Activated gamma-delta T cell treated with anti-CD3 and anti-CD28 coated beads, Interleukin-2, amount 50 U/mL, for 16 hours (primary cell): ENCODE results near the gene TLN1.

Experiments
- DNase-seq: peaks from one replicate; pipeline ENCODE4 v3.0.0-alpha.2; 2020; ENCODE audit warnings: low read depth

Gene TLN1

GRCh38 chr9:35729700-35730485, 2.1 kb downstream of the TLN1 start:
- DNase-seq, result no peak

- no peak for DNase-seq
Observed at GRCh38 chr9:35729101-35729500, 2.9 kb downstream of the TLN1 start.

GRCh38 chr9:35728041-35728971, 3.7 kb downstream of the TLN1 start:
- DNase-seq, result no peak

- DNase-seq, result no peak
Observed at GRCh38 chr9:35727676-35728040, 4.3 kb downstream of the TLN1 start.

DNA sequence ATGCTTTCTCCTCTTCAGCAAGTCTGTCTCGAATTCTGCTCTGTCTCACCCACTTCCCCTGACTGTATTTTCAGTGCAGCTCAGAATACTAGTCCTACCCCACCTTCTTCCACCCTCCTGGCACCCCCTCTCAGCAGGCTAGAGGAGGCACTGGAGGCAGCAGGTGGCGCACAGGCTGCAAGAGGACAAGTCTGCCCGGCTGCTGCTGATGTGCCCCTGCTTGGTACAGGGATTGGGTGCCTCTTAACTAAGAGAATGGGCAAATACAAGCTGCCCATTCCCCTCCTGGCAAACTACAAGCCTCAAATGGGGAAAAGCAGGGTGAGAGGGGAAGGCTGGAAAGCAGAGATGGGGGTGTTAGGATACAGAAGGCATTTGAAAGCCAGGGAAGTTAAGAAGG, 5.1 kb downstream of the TLN1 start:
- peak; percentile 26 for DNase-seq

DNA sequence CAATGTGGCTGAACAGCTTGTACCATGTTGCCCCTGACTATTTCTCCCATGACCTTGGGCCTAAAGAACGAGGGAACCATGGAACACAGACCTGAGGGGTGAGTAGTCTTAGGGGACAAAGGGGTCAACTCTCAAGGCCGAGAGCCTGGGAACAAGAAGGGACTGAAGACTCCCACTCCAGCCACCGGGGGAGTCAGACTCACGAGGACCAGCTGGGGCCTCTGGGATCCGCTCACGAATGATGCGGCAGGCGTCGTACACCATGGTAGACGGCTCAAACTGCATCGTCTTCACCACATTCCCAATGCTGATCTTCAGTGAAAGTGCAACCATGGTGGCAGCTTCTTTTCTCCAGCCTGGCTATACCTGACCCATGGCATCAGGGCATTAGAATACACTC, 6.6 kb downstream of the TLN1 start:
- DNase-seq, result no peak

DNA sequence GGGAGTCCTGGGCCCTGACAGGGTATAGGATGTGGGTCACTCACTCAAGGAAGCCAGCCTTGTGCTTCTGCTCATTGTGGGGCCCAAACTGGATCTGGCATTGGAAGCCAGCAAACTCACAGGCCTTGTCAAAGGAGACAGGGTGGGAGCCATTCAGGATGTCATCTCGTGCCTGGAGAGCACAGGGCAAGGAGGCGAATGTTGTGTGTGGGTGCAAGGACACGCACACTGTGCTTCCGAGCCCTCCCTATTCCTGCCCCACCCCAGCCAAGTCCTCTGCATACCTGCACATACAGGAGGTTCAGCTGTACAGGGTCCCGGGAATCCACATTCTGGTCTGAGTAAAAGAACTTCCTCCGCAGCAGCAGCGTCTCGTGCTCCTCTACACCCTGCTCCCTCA, 8.1 kb downstream of the TLN1 start:
- no peak for DNase-seq

- DNase-seq, result no peak
Observed at GRCh38 chr9:35723426-35723825, 8.6 kb downstream of the TLN1 start.

GRCh38 chr9:35719546-35719945, 12.4 kb downstream of the TLN1 start:
- no peak for DNase-seq

DNA sequence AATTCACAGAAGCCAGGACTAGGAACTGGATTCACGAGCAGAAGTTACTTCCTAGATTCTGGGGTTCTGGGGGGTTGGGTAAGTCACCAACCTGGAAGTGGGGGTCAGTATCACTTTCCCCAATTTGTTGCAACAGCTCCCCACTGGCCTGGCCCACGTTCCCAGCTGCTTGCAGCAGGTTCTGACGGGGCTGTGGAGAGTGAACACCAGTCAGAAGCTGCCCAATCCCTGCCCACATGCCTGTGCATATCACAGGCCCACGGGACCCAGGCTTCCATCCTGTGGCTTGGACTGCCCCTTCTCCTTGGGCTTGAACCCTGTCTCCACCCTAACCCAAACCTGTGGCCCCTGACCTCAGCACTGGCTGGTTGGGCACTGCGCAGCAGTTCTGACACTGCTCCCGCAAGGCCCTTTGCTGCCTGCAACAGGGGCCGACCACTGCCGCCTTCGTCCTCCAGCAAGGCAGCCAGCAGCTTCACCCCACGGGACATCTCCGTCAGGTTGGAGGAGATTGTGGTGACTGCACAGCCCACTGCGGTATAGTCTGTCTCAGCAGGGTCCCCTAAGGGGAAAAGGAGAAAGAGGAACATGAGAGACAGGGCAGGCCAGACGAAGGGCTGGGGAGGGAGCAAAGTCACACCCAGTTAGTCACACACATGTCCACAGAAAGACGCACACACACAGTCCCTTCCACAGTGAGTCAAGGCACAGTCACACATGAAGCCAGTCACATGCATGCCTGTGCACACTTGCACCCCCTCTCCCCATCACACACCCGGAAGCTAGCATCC, 13.1 kb downstream of the TLN1 start:
- DNase-seq, result no peak

DNA sequence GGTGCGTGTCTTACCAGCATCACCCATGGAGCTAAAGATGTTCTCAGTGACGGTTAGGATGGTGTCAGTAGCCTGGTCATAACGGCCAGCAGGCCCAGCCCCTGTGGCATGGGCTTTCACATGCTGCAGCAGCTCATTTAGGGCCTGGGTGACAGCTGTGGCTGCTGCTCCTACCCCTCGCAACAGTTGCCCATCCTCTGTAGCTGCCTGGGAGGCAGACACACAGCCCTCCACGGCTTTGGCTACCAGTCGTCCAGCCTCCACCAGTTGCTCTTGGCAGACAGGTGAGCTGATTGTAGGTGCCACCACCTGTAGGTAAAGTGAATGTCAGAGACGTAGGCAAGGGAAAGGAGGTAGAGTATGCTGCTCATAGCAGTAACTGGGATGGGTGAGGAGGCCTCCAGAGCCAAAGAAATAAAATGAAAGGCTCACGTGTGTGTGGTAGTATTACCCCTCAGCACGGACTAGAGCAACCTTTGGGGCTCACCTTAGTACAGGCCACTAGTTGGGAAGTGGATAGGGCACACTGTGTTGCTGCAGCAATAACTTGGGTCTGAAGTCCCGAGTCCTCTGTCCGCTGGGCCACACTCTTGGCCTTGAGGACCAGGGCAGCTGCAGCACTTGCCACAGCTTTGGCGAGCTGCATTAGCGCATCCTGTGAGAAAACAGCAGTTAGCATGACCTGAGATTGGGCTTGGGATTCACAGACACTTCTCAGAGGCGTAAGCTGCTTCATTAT, 14.7 kb downstream of the TLN1 start:
- no peak for DNase-seq

- no peak for DNase-seq
Observed at GRCh38 chr9:35716230-35716629, 15.8 kb downstream of the TLN1 start.

DNA sequence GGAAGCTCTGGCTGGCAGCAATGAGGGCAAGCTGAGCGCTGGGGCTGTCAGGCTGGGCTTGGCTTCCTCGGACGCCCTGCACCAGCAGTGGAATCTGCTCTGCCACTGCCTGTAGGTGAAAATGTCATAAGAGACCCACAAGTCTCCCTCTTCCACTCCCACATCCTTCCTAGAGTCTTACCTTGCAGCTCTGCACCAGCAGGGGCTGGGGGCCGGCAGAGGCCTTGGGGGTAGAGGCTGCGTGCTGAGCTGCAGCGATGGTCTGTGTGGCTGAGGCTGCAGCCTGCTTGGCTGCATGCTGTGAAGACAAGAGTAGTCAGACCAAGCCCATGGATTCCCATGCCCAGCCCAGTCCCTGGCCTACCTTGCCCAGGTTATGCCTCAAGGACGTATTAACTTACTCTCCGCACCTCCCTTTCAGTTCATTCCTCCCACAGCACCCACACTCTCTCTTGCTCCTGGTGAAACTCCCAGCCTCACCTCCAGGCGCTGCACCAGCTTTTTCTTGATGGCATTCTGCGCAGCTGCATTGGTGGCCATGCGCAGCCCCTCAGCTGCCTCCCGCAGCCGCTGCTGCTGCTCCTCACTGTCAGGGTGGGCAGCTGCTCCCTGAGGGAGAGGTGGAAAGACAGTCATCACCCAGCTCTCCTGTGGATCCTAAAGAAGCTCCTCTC, 17.3 kb downstream of the TLN1 start:
- no peak for DNase-seq

GRCh38 chr9:35714123-35714522, 17.9 kb downstream of the TLN1 start:
- no peak for DNase-seq

DNA sequence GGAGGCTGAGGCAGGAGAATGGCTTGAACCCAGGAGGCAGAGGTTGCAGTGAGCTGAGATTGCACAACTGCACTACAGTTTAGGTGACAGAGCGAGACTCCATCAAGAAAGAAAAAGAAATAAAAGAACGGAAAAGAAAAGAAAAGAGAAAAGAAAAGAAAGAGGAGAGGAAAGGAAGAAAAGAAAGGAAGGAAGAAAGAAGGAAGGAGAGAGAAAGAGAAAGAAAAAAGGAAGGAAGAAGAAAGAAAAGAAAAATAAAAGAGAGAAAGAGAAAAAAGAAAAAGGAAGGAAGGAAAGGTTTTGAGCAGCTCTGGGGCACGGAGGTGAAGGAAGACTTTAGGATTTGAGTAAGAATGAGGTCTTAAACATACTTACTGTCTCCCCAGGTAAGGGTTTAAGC, 18.4 kb downstream of the TLN1 start:
- no peak for DNase-seq

DNA sequence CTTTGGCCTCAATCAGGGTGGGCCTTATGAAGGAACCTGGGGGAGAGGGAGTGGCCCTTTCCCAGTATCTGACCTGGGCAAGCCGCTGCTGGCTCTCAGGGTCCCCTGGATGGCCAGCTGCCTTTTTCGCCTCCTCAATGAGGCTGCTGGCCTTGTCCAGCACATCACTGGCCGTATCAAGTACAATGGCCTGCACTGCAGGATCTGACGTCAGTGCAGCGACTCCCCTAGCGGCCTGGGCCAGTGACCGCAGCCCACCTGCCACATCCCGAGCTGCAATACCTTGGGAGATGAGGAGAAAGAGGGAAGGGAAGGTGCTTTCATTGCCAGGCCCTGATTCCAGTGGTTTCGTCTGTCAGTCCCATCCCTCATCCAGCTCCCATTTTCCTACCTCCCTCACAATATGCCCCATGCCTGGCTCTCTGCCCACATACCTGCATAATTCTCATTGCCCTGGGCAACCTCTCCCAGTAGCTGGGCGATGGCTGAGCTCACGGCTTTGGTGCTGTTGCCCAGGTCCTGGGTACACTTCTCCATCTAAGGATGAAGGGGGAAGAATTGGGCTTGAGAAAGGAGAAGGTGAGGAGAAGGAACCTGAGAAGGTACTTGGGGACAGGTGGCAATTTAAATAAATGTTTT, 19.1 kb downstream of the TLN1 start:
- DNase-seq, result no peak

DNA sequence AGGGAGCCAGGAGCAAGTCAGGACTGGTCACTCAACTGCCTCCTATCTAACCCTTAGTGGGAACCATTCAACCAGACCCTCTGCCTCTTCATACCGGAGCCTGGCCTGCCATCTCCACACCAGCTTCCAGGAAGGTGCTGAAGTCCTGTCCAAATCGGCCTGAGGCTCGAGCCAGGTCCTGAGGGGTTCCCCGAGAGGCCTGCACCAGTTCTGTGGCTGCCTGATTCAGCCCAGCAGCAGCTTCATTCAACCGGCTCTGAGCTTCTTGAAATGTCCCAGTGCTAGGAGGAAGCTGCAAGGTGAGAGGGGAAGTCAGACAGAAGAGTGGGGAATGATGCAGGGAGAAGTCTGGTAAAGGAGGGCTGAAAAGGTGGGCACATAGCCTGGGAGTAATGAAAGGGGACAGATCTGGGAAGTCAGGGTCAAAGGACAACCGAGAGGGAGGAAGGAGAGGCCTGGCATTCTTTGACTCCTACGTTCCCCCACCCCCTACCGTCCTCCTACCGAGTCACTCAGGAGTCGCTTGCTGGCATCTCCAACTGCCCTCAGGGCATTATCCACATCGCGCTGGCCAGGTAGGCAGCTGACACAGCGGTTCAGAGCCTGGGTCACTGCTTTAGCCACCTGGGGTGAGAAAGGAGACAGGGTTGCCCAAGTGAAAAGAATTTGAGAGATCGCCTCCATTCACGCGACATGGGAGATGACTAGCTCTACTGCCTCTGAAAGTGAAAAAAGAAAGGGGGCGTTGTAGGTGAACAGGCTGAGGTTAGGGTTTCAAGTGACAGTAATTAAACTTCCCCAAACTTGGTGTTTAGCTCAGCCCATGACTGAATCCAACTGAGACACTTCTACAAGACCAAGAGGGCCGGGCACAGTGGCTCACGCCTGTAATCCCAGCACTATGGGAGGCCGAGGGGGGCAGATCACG, 20.2 kb downstream of the TLN1 start:
- no peak for DNase-seq

DNA sequence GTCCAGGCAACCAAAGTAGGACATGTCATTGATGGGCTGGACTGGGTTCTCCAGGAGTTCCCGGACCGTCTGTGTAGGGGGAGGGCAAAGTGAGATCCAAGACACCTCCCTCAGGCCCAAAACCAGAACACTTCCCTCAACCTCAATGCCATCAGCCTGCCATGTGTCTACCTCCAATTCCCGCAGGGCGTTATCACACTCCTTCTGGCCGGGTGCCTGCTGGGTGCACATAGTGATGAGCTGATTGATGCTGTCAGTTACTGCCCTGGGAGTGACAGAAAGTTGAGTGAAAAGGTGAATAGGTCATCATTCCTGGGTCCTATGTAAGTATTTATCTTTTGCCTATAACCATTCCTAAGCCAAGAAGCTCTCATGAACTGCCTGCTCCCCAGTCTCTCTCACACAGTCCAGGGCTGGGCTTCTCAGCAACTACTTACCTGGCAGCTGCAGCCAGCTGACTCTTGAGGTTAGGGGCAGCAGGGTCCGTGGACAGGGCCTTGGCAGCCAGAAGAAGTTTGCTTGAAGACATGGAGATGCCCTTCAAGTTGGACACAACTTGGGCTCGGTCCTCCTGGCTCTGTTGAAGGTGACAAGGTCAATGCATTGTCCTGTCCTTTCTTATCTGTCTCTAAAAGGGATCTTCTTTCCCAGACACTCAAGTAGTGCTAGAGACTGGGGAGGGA, 21.0 kb downstream of the TLN1 start:
- no peak for DNase-seq

GRCh38 chr9:35708146-35708545, 23.8 kb downstream of the TLN1 start:
- no peak for DNase-seq
